ENCODE measurements around the gene FOXL1. TPM values are rescaled to one million over a fixed set of nuclear protein-coding genes. Genes with fewer than 3 reads are reported as not detected.

The FOXL1 gene
- total RNA-seq, 1 donor from 2014 or later: 0.60 TPM

- DNase-seq (ENCODE audit: low read depth in 2 of 2): no peak
These were observed 29.1 kb upstream of the FOXL1 start for GRCh38 chr16:86549076-86549892.

- DNase-seq (ENCODE audit: low read depth in 2 of 2): no peak
These were observed 28.5 kb upstream of the FOXL1 start for GRCh38 chr16:86549893-86550190.

GRCh38 chr16:86550281-86550680 lies 28.1 kb upstream of the FOXL1 start:
- DNase-seq (ENCODE audit: low read depth in 2 of 2): no peak

GRCh38 chr16:86553356-86553755 lies 25.0 kb upstream of the FOXL1 start:
- DNase-seq (ENCODE audit: low read depth in 2 of 2): no peak

- DNase-seq (ENCODE audit: low read depth in 2 of 2): no peak
These were observed 23.8 kb upstream of the FOXL1 start for GRCh38 chr16:86554599-86554916.

GRCh38 chr16:86554917-86555703 lies 23.2 kb upstream of the FOXL1 start, which contains the start of gene MTHFSD:
MTHFSD (minus strand) TSS chr16:86555235; CDS start chr16:86555184, 51 bp downstream.
- DNase-seq (ENCODE audit: low read depth in 2 of 2): peak; percentile 93 to 97

GRCh38 chr16:86555704-86556075 lies 22.7 kb upstream of the FOXL1 start:
- no peak for DNase-seq (ENCODE audit: low read depth in 2 of 2)

GRCh38 chr16:86556576-86556975 lies 21.8 kb upstream of the FOXL1 start:
- DNase-seq (ENCODE audit: low read depth in 2 of 2): no peak

GRCh38 chr16:86557587-86557986 lies 20.8 kb upstream of the FOXL1 start:
- DNase-seq (ENCODE audit: low read depth in 2 of 2): no peak

- no peak for DNase-seq (ENCODE audit: low read depth in 2 of 2)
These were observed 19.8 kb upstream of the FOXL1 start for GRCh38 chr16:86558355-86559193.

GRCh38 chr16:86559802-86560305 lies 18.5 kb upstream of the FOXL1 start:
- DNase-seq (ENCODE audit: low read depth in 2 of 2): no peak

GRCh38 chr16:86562356-86562755 lies 16.0 kb upstream of the FOXL1 start:
- DNase-seq (ENCODE audit: low read depth in 2 of 2): no peak

GRCh38 chr16:86563469-86564345 lies 14.6 kb upstream of the FOXL1 start:
- peak; percentile 90 to 96 for DNase-seq (ENCODE audit: low read depth in 2 of 2)

- DNase-seq (ENCODE audit: low read depth in 2 of 2): peak in 1 of 2 donors; percentile 30
These were observed 13.1 kb upstream of the FOXL1 start for GRCh38 chr16:86565181-86565631.

- DNase-seq (ENCODE audit: low read depth in 2 of 2): peak in 1 of 2 donors; percentile 50
These were observed 12.5 kb upstream of the FOXL1 start for GRCh38 chr16:86565644-86566511.

GRCh38 chr16:86566601-86566965 lies 11.8 kb upstream of the FOXL1 start, which contains the start of gene FOXC2:
FOXC2 (plus strand) TSS chr16:86566829; CDS start chr16:86567336, 507 bp downstream.
- DNase-seq (ENCODE audit: low read depth in 2 of 2): peak; percentile 95 to 97

- DNase-seq (ENCODE audit: low read depth in 2 of 2): peak; percentile 76 to 86
These were observed 11.2 kb upstream of the FOXL1 start for GRCh38 chr16:86566966-86567700.

- peak; percentile 72 to 81 for DNase-seq (ENCODE audit: low read depth in 2 of 2)
These were observed 10.4 kb upstream of the FOXL1 start for GRCh38 chr16:86567701-86568581.

Measured in lung microvascular endothelial cell (primary cell).